IgD-negative memory B cell (primary cell): ENCODE measurements around the gene RAPGEF6. TPM values are rescaled to one million over a fixed set of nuclear protein-coding genes. Genes with fewer than 3 reads are reported as not detected.

Experiments
- H3K27ac Mint-ChIP-seq, 3 donors: one replicate each; pipeline ENCODE4 v1.8.0; 2020 to 2022; ENCODE audit warnings: mild to moderate bottlenecking in 3 of 3, mixed read lengths in 3 of 3, moderate library complexity in 1 of 3
- H3K27me3 Mint-ChIP-seq: one replicate; pipeline ENCODE4 v1.8.0; 2021; ENCODE audit warnings: mixed read lengths
- H3K36me3 Mint-ChIP-seq: one replicate; pipeline ENCODE4 v1.8.0; 2020; ENCODE audit warnings: mild to moderate bottlenecking, mixed read lengths
- H3K4me1 Mint-ChIP-seq, 3 donors: one replicate each; pipeline ENCODE4 v1.8.0; 2020 to 2022; ENCODE audit warnings: mixed read lengths in 3 of 3, mild to moderate bottlenecking in 1 of 3
- H3K4me3 Mint-ChIP-seq, 4 donors: one replicate each; pipeline ENCODE4 v1.8.0; 2020 to 2022; ENCODE audit warnings: mild to moderate bottlenecking in 4 of 4, mixed read lengths in 4 of 4, moderate library complexity in 3 of 4
- H3K9me3 Mint-ChIP-seq, 3 donors: one replicate each; pipeline ENCODE4 v1.8.0; 2020 to 2021; ENCODE audit warnings: mixed read lengths in 3 of 3, mild to moderate bottlenecking in 1 of 3
- polyA plus RNA-seq: library from polyadenylated mRNA; unstranded; fragments of 300-500 nt; fragmentation: Illumina TruSeq; gene quantifications from one replicate; pipeline ENCODE4 v1.2.3, GENCODE V29; 2021

The RAPGEF6 gene
- polyA plus RNA-seq, 1 donor from 2014 or later, result 16.6 TPM

- H3K9me3 Mint-ChIP-seq, result no peaks in the 10 kb centered on the region
- peaks cover 0 to 3% (median 0%) of the 10 kb centered on the region in 3 donors for H3K4me1 Mint-ChIP-seq
- H3K27ac Mint-ChIP-seq, result no peak overlapping the region
- H3K4me3 Mint-ChIP-seq, result no peak overlapping the region
- no peaks in the 10 kb centered on the region for H3K27me3 Mint-ChIP-seq
- H3K36me3 Mint-ChIP-seq, result peaks cover 9% of the 10 kb centered on the region
Observed at GRCh38 chr5:131459216-131459615, 175.8 kb downstream of the RAPGEF6 start.

DNA sequence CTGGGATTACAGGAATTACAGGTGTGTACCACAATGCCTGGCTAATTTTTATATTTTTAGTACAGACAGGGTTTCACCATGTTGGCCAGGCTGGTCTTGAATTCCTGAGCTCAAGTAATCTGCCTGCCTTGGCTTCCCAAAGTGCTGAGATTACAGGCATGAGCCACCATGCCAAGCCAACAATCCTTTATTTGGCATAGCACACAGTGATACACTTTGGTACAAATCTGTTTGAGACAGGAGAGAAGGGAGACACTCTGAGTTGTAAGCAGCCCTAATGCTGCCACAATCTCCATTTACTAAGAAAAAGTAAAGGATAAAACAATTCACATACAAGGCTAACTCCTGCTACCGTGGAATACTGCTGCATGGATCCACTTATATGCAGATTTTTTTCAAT, 177.8 kb downstream of the RAPGEF6 start:
- Mint-ChIP-seq H3K4me3 (no peak overlapping the region), H3K36me3 (peaks cover 12% of the 10 kb centered on the region), H3K9me3 (no peaks in the 10 kb centered on the region), H3K4me1 (peaks cover 0 to 3% (median 0%) of the 10 kb centered on the region in 3 donors), H3K27me3 (no peaks in the 10 kb centered on the region), H3K27ac (no peak overlapping the region)

DNA sequence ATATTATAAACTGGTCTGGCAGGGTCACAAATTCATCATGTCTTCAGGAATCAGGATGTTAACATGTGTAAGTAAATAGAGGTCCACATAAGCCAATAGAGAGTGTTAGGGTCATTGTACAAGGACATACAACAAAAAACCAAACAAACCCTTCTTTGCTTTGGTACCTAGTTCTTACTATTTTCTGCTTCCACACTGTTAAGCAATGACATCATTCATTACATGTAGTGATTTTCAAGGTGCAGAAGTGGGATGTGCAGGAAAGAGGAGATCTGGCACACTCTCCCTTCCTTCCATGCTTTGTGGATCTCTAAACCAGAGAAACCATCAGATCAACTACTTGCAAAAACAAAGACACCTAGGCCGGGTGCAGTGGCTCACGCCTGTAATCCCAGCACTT, 184.1 kb downstream of the RAPGEF6 start:
- Mint-ChIP-seq H3K27me3 (no peaks in the 10 kb centered on the region), H3K4me3 (no peak overlapping the region), H3K4me1 (peaks cover 0 to 2% (median 0%) of the 10 kb centered on the region in 3 donors), H3K27ac (no peak overlapping the region), H3K9me3 (no peaks in the 10 kb centered on the region), H3K36me3 (peaks cover 13% of the 10 kb centered on the region)

- Mint-ChIP-seq H3K27ac (no peak overlapping the region), H3K4me3 (no peak overlapping the region), H3K4me1 (peaks cover 0 to 6% (median 0%) of the 10 kb centered on the region in 3 donors), H3K27me3 (no peaks in the 10 kb centered on the region), H3K36me3 (peaks cover 7% of the 10 kb centered on the region), H3K9me3 (no peaks in the 10 kb centered on the region)
Observed at GRCh38 chr5:131441184-131441583, 193.8 kb downstream of the RAPGEF6 start.

DNA sequence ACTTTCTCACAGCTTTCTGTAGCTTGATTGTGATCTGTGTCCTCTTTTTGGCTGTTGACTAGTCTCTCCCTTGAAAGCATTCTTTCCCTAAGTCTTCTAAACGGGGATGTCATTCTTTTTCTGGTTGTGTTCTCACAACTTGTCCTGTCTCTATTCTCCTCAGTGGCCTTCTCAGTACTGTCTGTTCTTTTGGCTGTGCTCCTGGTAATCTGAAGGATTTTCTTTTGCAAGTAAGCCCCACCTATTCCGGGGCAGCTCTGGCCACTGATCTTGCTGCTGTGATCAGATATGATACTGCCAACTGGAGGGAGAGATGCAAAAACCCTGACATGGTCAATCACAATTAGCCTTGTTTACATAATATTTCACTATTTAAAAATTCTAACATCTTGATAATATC, 198.9 kb downstream of the RAPGEF6 start:
- Mint-ChIP-seq H3K27me3 (no peaks in the 10 kb centered on the region), H3K27ac (peak overlapping the region in 1 of 3 donors; percentile 33), H3K4me1 (peaks cover 0 to 6% (median 0%) of the 10 kb centered on the region in 3 donors), H3K9me3 (no peaks in the 10 kb centered on the region), H3K4me3 (no peak overlapping the region), H3K36me3 (peaks cover 13% of the 10 kb centered on the region)

GRCh38 chr5:131433109-131433508, 201.9 kb downstream of the RAPGEF6 start:
- no peak overlapping the region for H3K4me3 Mint-ChIP-seq
- H3K27me3 Mint-ChIP-seq, result no peaks in the 10 kb centered on the region
- H3K9me3 Mint-ChIP-seq, result no peaks in the 10 kb centered on the region
- peak overlapping the region in 1 of 3 donors; percentile 34 for H3K27ac Mint-ChIP-seq
- peaks cover 15% of the 10 kb centered on the region for H3K36me3 Mint-ChIP-seq
- H3K4me1 Mint-ChIP-seq, result no peaks in the 10 kb centered on the region

- H3K36me3 Mint-ChIP-seq, result peaks cover 13% of the 10 kb centered on the region
- H3K27me3 Mint-ChIP-seq, result no peaks in the 10 kb centered on the region
- H3K4me1 Mint-ChIP-seq, result no peaks in the 10 kb centered on the region
- H3K27ac Mint-ChIP-seq, result no peak overlapping the region
- peak overlapping the region in 1 of 4 donors; percentile 58 for H3K4me3 Mint-ChIP-seq
- no peaks in the 10 kb centered on the region for H3K9me3 Mint-ChIP-seq
Observed at GRCh38 chr5:131431794-131432193, 203.2 kb downstream of the RAPGEF6 start.

GRCh38 chr5:131430794-131431193, 204.2 kb downstream of the RAPGEF6 start:
- Mint-ChIP-seq H3K4me3 (no peak overlapping the region), H3K27me3 (no peaks in the 10 kb centered on the region), H3K4me1 (peaks cover 0 to 2% (median 0%) of the 10 kb centered on the region in 3 donors), H3K36me3 (peaks cover 13% of the 10 kb centered on the region), H3K9me3 (no peaks in the 10 kb centered on the region), H3K27ac (peak overlapping the region in 1 of 3 donors; percentile 67)

DNA sequence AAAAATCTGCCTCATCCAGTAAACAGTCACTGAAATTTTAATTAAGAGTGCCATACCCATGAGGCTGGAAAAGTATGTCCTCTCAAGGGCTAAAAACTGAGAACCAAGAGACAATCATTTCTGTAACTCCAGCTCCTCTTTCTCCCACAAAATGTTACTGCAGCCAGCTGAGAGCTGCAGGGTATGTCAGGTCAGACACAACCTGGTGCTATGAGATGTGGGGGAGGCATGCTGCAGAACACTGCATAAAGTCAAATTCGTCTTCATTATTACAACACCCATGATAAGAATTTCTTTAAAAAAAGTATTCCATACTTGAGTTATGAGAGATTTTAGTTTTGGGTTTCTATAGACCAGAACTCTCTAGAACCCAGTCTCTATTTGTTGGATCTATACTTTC, 209.0 kb downstream of the RAPGEF6 start:
- Mint-ChIP-seq H3K4me1 (peaks cover 0 to 3% (median 1%) of the 10 kb centered on the region in 3 donors), H3K27me3 (no peaks in the 10 kb centered on the region), H3K27ac (no peak overlapping the region), H3K36me3 (peaks cover 4% of the 10 kb centered on the region), H3K4me3 (no peak overlapping the region), H3K9me3 (no peaks in the 10 kb centered on the region)

DNA sequence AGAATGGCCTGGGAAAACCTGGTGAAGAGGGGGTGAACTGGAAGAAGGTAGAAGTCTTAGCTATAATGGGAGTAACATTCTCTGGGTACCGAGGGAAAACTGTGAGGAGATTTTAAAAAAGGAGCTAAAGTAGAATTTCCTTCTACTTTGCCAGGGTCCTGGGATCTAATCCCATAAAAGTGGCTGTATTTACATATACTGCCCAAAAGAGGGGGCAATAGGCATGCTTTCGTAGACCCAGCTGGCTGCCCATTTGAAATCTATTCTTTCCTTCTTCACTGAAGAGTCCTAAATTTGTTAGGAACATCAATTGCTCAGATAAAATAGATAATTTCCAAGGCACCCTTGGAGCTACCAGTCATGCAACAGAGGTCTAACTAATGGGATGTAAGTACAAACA, 212.0 kb downstream of the RAPGEF6 start:
- Mint-ChIP-seq H3K4me1 (peaks cover 4 to 9% (median 5%) of the 10 kb centered on the region in 3 donors), H3K9me3 (no peaks in the 10 kb centered on the region), H3K27me3 (no peaks in the 10 kb centered on the region), H3K36me3 (no peaks in the 10 kb centered on the region), H3K4me3 (no peak overlapping the region), H3K27ac (peak overlapping the region in 1 of 3 donors; percentile 19)

GRCh38 chr5:131419877-131420276, 215.2 kb downstream of the RAPGEF6 start:
- H3K27ac Mint-ChIP-seq, result peak overlapping the region; percentile 26 to 83 (median 40)
- no peaks in the 10 kb centered on the region for H3K9me3 Mint-ChIP-seq
- H3K4me3 Mint-ChIP-seq, result no peak overlapping the region
- no peaks in the 10 kb centered on the region for H3K36me3 Mint-ChIP-seq
- H3K4me1 Mint-ChIP-seq, result peaks cover 15 to 22% (median 18%) of the 10 kb centered on the region in 3 donors
- H3K27me3 Mint-ChIP-seq, result no peaks in the 10 kb centered on the region

DNA sequence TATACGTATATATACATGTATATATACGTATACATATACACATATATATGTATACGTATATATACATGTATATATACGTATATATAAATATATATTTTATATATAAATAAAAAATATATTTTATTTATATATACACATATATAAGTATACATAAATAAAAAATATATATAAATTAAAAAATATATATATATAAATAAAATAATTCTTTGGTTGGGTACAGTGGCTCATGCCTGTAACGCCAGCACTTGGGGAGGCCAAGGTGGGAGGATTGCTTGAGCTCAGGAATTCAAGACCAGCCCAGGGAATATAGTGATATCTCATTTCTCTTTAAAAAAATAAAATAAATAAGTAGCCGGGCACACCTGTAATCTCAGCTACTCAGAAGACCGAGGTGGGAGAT, 216.2 kb downstream of the RAPGEF6 start:
- Mint-ChIP-seq H3K9me3 (no peaks in the 10 kb centered on the region), H3K27ac (no peak overlapping the region), H3K36me3 (no peaks in the 10 kb centered on the region), H3K4me3 (no peak overlapping the region), H3K4me1 (peaks cover 23 to 30% (median 26%) of the 10 kb centered on the region in 3 donors), H3K27me3 (no peaks in the 10 kb centered on the region)

DNA sequence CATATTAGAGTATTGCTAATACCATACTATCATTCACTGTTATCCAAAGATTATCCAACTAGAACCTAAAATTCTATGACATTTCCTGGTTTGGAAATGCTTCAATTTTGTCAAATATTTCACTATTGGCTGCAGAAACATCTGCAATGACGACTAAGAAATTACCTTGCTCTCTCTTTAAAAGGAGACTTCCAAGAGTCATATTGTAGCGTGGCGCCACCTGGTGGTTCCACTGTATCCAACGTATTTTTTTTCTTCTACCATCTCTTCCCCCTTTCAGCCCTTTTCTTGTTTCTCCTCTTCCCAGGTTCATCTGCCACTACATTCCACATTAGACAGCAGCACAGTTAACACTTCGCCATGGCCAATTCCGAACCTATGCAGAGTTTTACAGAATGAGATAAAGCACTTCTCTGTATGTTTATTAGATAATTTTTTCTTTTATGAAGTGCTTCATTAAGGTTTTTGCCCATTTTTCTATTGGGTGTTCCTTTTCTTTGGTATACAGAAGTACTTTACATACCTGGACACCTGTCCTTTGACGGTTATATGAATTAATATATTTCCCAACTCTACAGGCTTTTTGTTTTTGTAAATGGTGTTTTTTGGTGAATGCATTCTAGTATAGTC, 217.7 kb downstream of the RAPGEF6 start:
- Mint-ChIP-seq H3K4me3 (peak overlapping the region; percentile 0 to 71 (median 63)), H3K27me3 (no peaks in the 10 kb centered on the region), H3K27ac (peak overlapping the region in 2 of 3 donors; percentile 65 to 88), H3K4me1 (peaks cover 23 to 32% (median 28%) of the 10 kb centered on the region in 3 donors), H3K36me3 (no peaks in the 10 kb centered on the region), H3K9me3 (no peaks in the 10 kb centered on the region)

DNA sequence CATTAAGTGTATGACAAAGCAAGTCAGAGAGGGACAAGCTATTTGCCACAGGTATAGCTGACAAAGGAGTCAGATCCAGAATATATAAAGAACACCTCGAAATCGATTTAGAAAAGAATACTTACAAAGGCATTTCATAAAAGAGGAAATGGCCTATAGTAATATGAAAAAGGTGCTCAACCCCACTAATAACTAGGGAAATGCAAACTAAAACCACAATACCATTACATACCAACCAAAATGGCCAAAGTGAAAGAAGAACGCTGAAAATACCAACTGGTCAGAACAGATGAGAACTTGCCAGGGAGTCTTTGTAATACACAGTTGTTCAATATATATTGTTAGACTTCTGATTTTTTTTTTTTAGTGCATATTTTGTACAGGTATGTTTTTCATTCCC, 218.3 kb downstream of the RAPGEF6 start:
- Mint-ChIP-seq H3K4me3 (peak overlapping the region; percentile 0 to 71 (median 63)), H3K4me1 (peaks cover 23 to 32% (median 28%) of the 10 kb centered on the region in 3 donors), H3K27ac (peak overlapping the region in 1 of 3 donors; percentile 88), H3K36me3 (no peaks in the 10 kb centered on the region), H3K27me3 (no peaks in the 10 kb centered on the region), H3K9me3 (no peaks in the 10 kb centered on the region)

GRCh38 chr5:131413605-131414559, 221.1 kb downstream of the RAPGEF6 start:
- Mint-ChIP-seq H3K4me1 (peaks cover 21 to 27% (median 22%) of the 10 kb centered on the region in 3 donors), H3K4me3 (peak overlapping the region in 1 of 4 donors; percentile 70)

More at GRCh38 chr5:131413605-131414559, 221.1 kb downstream of the RAPGEF6 start:
- Mint-ChIP-seq H3K27ac (peak overlapping the region; percentile 9 to 93 (median 64)), H3K27me3 (no peaks in the 10 kb centered on the region), H3K9me3 (peaks cover 0 to 4% (median 1%) of the 10 kb centered on the region in 3 donors), H3K36me3 (peaks cover 5% of the 10 kb centered on the region)
